HG02678 (cell line): ENCODE measurements around the gene ASB10.

Experiments used
- ATAC-seq: cut with Tn5 transposase; IDR thresholded peaks from one replicate; pipeline ENCODE4 v1.9.1; 2021; ENCODE audit warnings: mild to moderate bottlenecking, moderate library complexity; ENCODE audit not compliant: unreplicated experiment

The ASB10 gene

GRCh38 chr7:151187409-151188251 lies 580 bp upstream of the ASB10 start:
- ATAC-seq = no peak

GRCh38 chr7:151185762-151186639 lies 1.0 kb downstream of the ASB10 start:
- no peak for ATAC-seq

DNA sequence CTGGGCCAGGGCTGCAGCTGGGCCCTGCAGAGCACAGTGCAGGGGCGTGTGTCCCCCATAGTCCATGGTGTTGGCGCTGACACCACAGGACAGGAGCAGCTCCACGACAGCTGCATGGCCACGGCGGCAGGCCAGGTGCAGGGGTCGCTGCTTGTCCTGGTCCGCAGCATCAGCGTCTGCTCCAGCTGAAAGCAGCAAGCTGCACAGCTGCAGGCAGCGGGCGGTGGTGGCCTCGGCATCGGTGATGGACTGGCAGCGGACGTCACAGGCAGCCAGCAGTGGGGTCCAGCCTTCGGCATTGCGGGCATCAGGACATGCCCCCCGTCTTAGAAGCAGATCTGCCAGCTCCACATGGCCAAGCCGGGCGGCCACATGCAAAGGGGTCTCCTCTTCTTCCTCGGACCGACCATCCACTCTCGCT lies 6.0 kb downstream of the ASB10 start:
- ATAC-seq = no peak

GRCh38 chr7:151179946-151180345 lies 7.1 kb downstream of the ASB10 start:
- ATAC-seq = no peak

- ATAC-seq = no peak
Observed at GRCh38 chr7:151179287-151179860, 7.7 kb downstream of the ASB10 start.

- no peak for ATAC-seq
Observed at GRCh38 chr7:151178831-151179230, 8.2 kb downstream of the ASB10 start.

DNA sequence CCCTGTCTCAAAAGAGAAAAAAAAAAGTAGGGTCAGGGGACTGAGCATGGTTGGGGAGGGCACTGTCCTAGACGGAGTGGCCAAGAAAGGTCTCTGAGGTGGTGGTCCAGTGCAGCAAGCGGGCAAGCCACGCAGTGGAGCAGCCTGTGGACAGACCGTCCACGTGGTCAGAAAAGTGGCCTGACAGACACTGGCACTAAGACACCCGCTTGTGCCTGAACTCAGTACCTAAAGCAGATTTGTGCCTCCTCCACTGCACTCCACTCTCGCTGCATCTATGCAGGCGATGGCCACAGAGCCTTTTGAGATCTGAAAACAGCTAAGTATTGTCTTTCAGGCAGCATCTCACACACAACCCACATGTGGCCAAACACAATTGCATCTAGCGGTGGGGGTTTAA lies 8.8 kb downstream of the ASB10 start:
- no peak for ATAC-seq

- ATAC-seq = no peak
Observed at GRCh38 chr7:151177310-151177709, 9.7 kb downstream of the ASB10 start.

GRCh38 chr7:151176401-151176800 lies 10.6 kb downstream of the ASB10 start:
- no peak for ATAC-seq

GRCh38 chr7:151175793-151176311 lies 11.2 kb downstream of the ASB10 start:
- no peak for ATAC-seq

GRCh38 chr7:151175047-151175792 lies 11.8 kb downstream of the ASB10 start:
- ATAC-seq = no peak

- ATAC-seq = no peak
Observed at GRCh38 chr7:151174246-151175046, 12.6 kb downstream of the ASB10 start.

DNA sequence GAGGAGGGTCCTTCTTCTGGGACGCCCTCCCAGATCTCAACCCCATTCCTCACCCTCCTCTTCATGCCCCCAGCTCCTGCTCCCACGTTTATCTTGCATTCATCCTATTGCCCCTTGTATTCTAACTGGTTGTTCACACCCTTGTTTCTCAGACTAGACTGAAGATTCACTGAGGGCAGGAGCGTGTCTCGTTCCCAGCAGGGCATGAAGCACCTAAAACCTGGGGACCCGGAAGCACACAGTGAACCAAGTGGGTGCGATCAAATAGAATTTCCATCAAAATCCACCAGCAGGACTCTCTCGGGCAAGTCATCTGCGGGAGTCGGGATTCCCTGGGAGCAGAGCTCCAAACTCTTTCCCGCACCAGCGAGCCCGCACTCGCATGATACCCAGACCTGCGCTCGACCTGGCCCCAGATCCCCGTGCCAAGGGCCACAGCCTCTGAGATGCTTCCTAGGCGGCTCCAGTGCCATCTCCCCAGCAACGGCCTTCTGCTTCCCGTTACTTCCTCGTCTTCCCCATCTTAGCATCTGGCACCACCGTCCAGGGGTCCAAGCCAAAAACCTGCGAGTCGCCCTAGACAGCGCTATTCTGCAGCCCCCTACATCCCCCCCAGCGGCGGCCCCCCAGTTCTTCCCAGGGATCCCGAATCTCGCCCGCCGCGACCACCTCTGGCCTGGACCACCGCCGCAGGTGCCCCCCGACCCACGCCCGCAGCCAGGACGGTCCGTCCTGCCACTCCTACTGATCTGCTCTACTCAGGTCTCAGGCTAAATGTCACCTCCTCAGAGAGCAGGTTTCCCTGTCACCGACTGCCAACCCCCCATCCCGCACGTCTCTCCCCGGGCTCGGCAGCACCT lies 13.4 kb downstream of the ASB10 start:
- ATAC-seq = no peak

- ATAC-seq = peak; percentile 78
Observed at GRCh38 chr7:151172273-151173141, 14.5 kb downstream of the ASB10 start.

GRCh38 chr7:151168787-151169162 lies 18.3 kb downstream of the ASB10 start:
- ATAC-seq = no peak

DNA sequence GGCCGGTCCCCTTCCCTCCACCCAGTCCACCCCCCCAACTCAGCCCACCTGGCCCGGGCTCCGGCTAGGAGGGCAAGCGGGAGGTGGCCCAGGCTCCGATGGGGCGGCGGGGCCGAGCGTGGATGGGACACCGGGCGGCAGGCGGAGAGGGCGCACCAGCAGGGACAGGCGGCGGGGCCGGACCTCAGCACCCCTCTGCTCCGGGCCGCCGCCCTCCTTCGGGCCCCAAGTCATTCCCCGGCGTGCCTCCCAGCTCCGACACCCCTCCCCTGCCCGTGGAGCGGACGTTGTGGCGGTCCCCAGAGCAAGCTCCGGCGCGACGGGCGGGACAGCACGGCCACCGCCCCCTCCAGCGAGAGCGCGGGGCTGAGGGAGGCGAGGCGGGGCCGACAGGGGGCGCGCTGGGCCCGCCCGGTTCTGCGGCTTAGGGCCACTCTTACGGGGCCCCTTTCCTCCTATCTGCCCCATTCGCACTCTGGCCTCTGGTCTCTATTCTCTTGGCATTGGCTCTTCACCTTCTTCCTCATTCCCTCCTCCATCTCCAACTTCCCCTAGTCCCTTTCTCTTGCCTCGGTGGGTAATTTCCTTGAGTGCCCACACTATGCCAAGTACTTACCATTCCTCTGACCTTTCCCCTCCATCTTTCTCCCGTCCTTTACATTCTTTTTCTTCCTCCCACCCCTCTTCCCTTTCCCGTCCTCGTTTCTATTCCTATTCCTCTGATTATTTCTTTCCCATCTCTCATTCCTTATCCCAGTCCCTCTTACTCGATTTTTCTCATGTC lies 18.9 kb downstream of the ASB10 start:
- no peak for ATAC-seq
